Skeletal muscle cell (primary cell): ENCODE results near the gene DCPS.
"Not testable (repeated sequence)": the region's sequence is repeated elsewhere in the genome, so short reads cannot be mapped to it uniquely, and the experiment has no call there.

Experiments used
- DNase-seq: peaks from one replicate; pipeline ENCODE4 v3.0.0-alpha.2; 2010; ENCODE audit warnings: low read depth
- H3K4me3 ChIP-seq: 2 replicates; pipeline ENCODE4 v1.5.1; 2011; ENCODE audit warnings: low read depth, mild to moderate bottlenecking, control low read depth, low read length, moderate library complexity

The DCPS gene

GRCh38 chr11:126282736-126283591, 20.9 kb upstream of the DCPS start, which contains the start of gene TIRAP:
TSS of gene TIRAP (plus strand) at chr11:126283093. CDS start at chr11:126290895, 7,802 bp downstream.
- DNase-seq, result no peak
- peak within 1 kb of the TSS; percentile 55 for H3K4me3 ChIP-seq

GRCh38 chr11:126284829-126285228, 19.0 kb upstream of the DCPS start:
- peak; percentile 79 for DNase-seq
- no peak overlapping the region for H3K4me3 ChIP-seq

- DNase-seq, result no peak
- H3K4me3 ChIP-seq, result no peak overlapping the region
Observed at GRCh38 chr11:126288237-126288636, 15.6 kb upstream of the DCPS start.

GRCh38 chr11:126290887-126291286, 13.0 kb upstream of the DCPS start:
- H3K4me3 ChIP-seq, result no peak overlapping the region
- DNase-seq, result no peak

GRCh38 chr11:126293726-126294125, 10.1 kb upstream of the DCPS start:
- DNase-seq, result no peak

GRCh38 chr11:126297004-126297403, 6.9 kb upstream of the DCPS start:
- no peak for DNase-seq
- H3K4me3 ChIP-seq, result no peak overlapping the region

More at GRCh38 chr11:126293726-126294125, 10.1 kb upstream of the DCPS start:
- H3K4me3 ChIP-seq, result no peak overlapping the region

- H3K4me3 ChIP-seq, result peak overlapping the region; percentile 78
- no peak for DNase-seq
Observed at GRCh38 chr11:126304457-126305075, 706 bp downstream of the DCPS start.

- no peak overlapping the region for H3K4me3 ChIP-seq
- DNase-seq, result no peak
Observed at GRCh38 chr11:126305699-126306098, 1.8 kb downstream of the DCPS start.

GRCh38 chr11:126307706-126308105, 3.8 kb downstream of the DCPS start:
- H3K4me3 ChIP-seq, result no peak overlapping the region

GRCh38 chr11:126308271-126308671, 4.4 kb downstream of the DCPS start:
- H3K4me3 ChIP-seq, result no peak overlapping the region
- no peak for DNase-seq

More at GRCh38 chr11:126307706-126308105, 3.8 kb downstream of the DCPS start:
- no peak for DNase-seq

GRCh38 chr11:126308771-126309170, 4.9 kb downstream of the DCPS start:
- not testable (repeated sequence) for H3K4me3 ChIP-seq, DNase-seq

- H3K4me3 ChIP-seq, result no peak overlapping the region
- no peak for DNase-seq
Observed at GRCh38 chr11:126310200-126310991, 6.5 kb downstream of the DCPS start.

GRCh38 chr11:126310992-126311310, 7.1 kb downstream of the DCPS start:
- no peak for DNase-seq
- no peak overlapping the region for H3K4me3 ChIP-seq

GRCh38 chr11:126311401-126312291, 7.8 kb downstream of the DCPS start:
- no peak overlapping the region for H3K4me3 ChIP-seq
- no peak for DNase-seq

GRCh38 chr11:126312961-126313360, 9.1 kb downstream of the DCPS start:
- H3K4me3 ChIP-seq, result no peak overlapping the region
- DNase-seq, result no peak

GRCh38 chr11:126313826-126314225, 10.0 kb downstream of the DCPS start:
- no peak overlapping the region for H3K4me3 ChIP-seq
- DNase-seq, result no peak

- no peak for DNase-seq
- H3K4me3 ChIP-seq, result no peak overlapping the region
Observed at GRCh38 chr11:126317432-126317755, 13.5 kb downstream of the DCPS start.

- DNase-seq, result peak; percentile 66
Observed at GRCh38 chr11:126317756-126318573, 14.1 kb downstream of the DCPS start.

More at GRCh38 chr11:126317756-126318573, 14.1 kb downstream of the DCPS start:
- H3K4me3 ChIP-seq, result peak overlapping the region; percentile 24
